Activated CD4-positive, alpha-beta T cell treated with anti-CD3 and anti-CD28 coated beads, Interleukin-2, Interleukin-6, amounts not matched to agents 100 ng/mL and 50 ng/mL, durations not matched to agents 16 hours and 8 hours (primary cell): ENCODE measurements around the gene NYAP1.

Experiments
- DNase-seq: peaks from one replicate; pipeline ENCODE4 v3.0.0-alpha.2; 2020

The NYAP1 gene

GRCh38 chr7:100464210-100464660 lies 19.5 kb upstream of the NYAP1 start, which contains the start of gene SPACDR:
TSS of gene SPACDR (minus strand) at chr7:100464260. CDS start at chr7:100464025, 235 bp downstream.
- no peak for DNase-seq

GRCh38 chr7:100464791-100465190 lies 18.9 kb upstream of the NYAP1 start:
- no peak for DNase-seq

GRCh38 chr7:100465299-100465698 lies 18.4 kb upstream of the NYAP1 start:
- DNase-seq = no peak

GRCh38 chr7:100465702-100466311 lies 17.9 kb upstream of the NYAP1 start:
- DNase-seq = no peak

- no peak for DNase-seq
These were observed 16.8 kb upstream of the NYAP1 start for GRCh38 chr7:100466653-100467605.

GRCh38 chr7:100467638-100468373 lies 15.9 kb upstream of the NYAP1 start:
- no peak for DNase-seq

GRCh38 chr7:100469227-100470044 lies 14.3 kb upstream of the NYAP1 start:
- peak; percentile 87 for DNase-seq

- DNase-seq = no peak
These were observed 12.7 kb upstream of the NYAP1 start for GRCh38 chr7:100471021-100471420.

GRCh38 chr7:100472121-100472851 lies 11.4 kb upstream of the NYAP1 start:
- no peak for DNase-seq

- peak; percentile 19 for DNase-seq
These were observed 10.8 kb upstream of the NYAP1 start for GRCh38 chr7:100472854-100473499.

- no peak for DNase-seq
These were observed 8.2 kb upstream of the NYAP1 start for GRCh38 chr7:100475549-100475948.

- no peak for DNase-seq
These were observed 7.5 kb upstream of the NYAP1 start for GRCh38 chr7:100476101-100476780.

GRCh38 chr7:100476903-100477870 lies 6.5 kb upstream of the NYAP1 start:
- DNase-seq = peak; percentile 59

- DNase-seq = no peak
These were observed 5.9 kb upstream of the NYAP1 start for GRCh38 chr7:100477871-100478267.

- peak; percentile 95 for DNase-seq
These were observed 4.6 kb upstream of the NYAP1 start, which contains the start of gene TSC22D4 for GRCh38 chr7:100478958-100479660. TSS of gene TSC22D4 (minus strand) at chr7:100479214. CDS start at chr7:100478038, 1,176 bp downstream.

- DNase-seq = no peak
These were observed 2.3 kb upstream of the NYAP1 start for GRCh38 chr7:100481466-100481865.

GRCh38 chr7:100482728-100483089 lies 1.0 kb upstream of the NYAP1 start:
- DNase-seq = no peak

GRCh38 chr7:100483090-100483721 lies 521 bp upstream of the NYAP1 start:
- DNase-seq = peak; percentile 88
